Uterus (tissue), 2 donors: Measurements from ENCODE around the gene ITGB5.

Experiments
- POLR2A ChIP-seq, 2 donors: fragments of 450-650 bp; IDR thresholded peaks; one replicate each; pipeline ENCODE4 v1.6.1; 2016; ENCODE audit warnings: antibody characterized with exemption in 2 of 2, mild to moderate bottlenecking in 1 of 2, moderate library complexity in 1 of 2
- TF ChIP-seq, protein P1 (sequence below), 4 experiments: fragments of 200-600 bp in 2 of 4; fragments of 450-650 bp in 2 of 4; sonication (generic) in 2 of 4; IDR thresholded peaks; one replicate each; pipeline ENCODE4 v1.5.1; 2016 to 2019; ENCODE audit warnings: antibody characterized with exemption in 4 of 4, mild to moderate bottlenecking in 2 of 4, moderate library complexity in 1 of 4

DNA sequence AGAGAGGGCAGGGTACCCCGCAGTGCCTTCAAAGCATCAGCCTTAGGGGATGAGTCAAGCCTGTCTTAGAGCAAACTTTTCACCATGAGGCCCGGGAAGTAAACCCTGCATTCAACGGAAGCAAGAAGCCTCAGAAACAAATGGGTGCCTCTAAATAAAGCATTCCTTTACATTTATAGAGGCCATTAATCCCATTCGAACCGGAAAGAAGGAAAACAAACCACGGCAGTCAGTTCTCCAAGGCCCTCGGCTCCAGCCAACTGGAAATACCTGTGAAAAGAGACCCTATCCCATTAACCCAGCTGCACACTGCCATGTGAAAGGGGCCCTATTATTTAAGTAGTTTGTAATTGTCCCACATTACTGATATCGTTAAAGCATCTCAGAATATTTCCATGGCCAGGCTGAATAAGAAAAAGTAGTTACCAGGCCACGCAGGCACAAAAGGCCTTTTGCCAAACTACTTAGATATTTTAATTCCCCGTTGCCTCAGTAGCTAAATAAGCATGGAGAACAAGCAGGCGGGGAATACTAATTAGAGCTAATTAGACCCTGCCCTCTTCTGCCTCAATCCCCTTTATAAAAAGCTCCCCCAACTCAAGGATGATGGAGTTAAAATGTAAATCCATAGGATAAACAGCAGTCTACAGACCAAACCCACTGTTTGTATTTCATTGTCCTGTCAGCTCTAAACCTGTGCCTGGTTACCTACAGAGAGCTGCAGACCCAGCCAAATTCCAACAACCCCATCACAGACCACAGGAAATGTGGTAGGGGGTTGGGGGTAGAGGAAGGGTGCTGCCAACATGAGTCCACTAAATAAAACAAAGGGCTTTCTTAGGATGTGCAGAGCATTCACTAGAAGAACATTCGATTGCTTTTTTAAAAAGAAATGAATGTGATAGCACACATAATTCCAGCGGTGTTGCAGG, 4.1 kb downstream of the ITGB5 start:
- TF ChIP-seq, protein P1, sequence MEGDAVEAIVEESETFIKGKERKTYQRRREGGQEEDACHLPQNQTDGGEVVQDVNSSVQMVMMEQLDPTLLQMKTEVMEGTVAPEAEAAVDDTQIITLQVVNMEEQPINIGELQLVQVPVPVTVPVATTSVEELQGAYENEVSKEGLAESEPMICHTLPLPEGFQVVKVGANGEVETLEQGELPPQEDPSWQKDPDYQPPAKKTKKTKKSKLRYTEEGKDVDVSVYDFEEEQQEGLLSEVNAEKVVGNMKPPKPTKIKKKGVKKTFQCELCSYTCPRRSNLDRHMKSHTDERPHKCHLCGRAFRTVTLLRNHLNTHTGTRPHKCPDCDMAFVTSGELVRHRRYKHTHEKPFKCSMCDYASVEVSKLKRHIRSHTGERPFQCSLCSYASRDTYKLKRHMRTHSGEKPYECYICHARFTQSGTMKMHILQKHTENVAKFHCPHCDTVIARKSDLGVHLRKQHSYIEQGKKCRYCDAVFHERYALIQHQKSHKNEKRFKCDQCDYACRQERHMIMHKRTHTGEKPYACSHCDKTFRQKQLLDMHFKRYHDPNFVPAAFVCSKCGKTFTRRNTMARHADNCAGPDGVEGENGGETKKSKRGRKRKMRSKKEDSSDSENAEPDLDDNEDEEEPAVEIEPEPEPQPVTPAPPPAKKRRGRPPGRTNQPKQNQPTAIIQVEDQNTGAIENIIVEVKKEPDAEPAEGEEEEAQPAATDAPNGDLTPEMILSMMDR (IDR thresholded peaks at IDR 0.05): no peak
- no peak for TF ChIP-seq POLR2A (IDR thresholded peaks at IDR 0.05)
